ENCODE measurements around the gene PITX1.

PITX1 gene

DNA sequence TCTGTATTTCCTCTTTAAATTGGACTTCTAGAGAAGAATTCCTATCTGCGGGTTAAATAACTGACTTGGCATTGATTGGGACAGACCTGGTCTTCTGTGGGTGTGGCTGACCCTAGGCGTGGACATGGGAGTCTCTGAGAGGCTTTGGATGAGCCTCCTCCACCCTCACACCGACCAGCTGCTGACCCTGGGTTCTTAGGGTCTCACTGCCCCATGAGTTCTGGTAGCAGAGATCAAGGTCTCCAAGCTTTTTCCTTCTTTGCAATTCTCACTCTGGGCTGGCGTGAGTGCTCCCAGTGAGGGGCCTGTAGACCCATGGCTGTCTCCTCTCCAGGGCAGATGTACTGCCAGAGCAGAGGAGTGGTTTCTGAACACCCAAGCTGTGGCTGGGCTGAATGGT, 41.6 kb upstream of the PITX1 start:
- no peak for DNase-seq (ENCODE audit: low read depth)
- no peak overlapping the region for H3K4me3 ChIP-seq (ENCODE audit: low read depth, low read length)
- no peak for TF ChIP-seq CTCF (IDR thresholded peaks at IDR 0.05; ENCODE audit: insufficient read depth, low read depth, low read length, missing control alignments)

DNA sequence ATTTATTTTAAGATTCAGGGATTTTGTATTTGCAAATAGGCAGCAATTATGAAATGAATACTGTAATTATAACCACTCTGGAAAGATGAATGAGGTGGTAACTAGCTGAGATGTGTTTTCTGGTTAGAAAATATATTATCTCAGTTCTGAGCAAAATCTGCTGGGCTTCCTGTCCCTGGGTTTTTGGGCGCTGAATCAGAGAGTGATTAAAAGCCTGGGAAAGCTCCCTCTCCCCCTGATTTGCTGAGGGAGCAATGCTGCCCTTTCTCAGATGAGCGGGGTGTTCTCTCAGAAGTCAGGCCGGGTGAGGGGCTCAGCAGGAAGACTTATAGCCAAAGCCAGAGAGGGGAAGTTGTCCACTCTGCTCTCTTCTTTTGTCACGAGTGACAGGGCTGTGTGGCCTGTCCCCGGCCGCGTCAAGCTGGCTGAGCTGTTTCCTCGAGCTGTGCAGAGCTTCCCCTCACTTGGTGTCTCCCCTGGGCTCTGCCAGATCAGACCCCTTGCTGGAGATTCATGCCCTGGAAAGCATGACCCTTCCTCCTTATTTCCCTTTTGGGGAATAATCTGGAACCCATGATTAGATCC, 39.8 kb upstream of the PITX1 start:
- no peak for DNase-seq (ENCODE audit: low read depth)
- no peak for TF ChIP-seq CTCF (IDR thresholded peaks at IDR 0.05; ENCODE audit: insufficient read depth, low read depth, low read length, missing control alignments)
- H3K4me3 ChIP-seq (ENCODE audit: low read depth, low read length), result no peak overlapping the region

DNA sequence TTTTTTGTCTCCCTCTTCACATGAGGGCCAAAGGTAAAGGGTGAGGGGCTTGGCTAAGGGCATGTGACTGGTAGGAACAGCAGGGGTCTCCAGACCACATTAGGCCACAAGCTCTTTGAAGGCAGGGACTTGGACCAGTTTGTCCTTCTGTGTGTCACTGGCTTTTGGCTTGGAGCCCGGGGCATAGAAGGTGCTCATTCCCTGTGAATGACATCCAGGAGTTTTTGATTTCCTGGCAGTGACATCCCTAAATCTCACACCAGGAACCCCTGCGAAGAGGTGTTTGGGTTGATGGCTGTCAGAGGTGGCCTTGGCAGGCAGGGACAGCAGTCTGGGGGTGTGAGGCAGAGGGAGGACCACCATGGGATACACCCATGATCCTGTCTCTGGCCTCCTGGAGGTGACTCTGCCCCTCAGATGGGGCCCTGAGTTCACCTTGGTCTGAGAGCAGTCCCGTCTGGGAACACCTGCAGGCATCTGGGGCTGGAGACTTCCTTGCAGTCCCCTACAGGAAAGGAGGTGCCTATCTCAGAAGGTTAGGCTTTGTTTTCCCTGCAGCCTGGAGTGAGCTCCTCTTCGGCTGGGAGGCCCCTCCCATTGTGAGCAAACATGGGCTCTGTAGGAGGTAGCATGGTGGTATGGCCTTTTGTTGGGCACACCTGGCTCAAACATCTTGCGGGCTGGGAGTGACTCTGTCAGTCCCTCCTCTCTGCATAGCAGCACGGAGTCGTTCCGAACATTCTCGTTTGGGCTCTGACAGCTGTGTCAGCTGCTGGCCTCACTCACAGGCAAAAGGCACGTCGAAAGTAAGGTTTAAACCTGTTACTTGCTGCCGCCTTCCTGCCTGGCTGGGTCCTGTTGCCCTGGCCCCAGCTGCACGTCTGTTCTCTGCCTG, 38.6 kb upstream of the PITX1 start:
- no peak for TF ChIP-seq CTCF (IDR thresholded peaks at IDR 0.05; ENCODE audit: insufficient read depth, low read depth, low read length, missing control alignments)
- DNase-seq (ENCODE audit: low read depth), result no peak
- no peak overlapping the region for H3K4me3 ChIP-seq (ENCODE audit: low read depth, low read length)

DNA sequence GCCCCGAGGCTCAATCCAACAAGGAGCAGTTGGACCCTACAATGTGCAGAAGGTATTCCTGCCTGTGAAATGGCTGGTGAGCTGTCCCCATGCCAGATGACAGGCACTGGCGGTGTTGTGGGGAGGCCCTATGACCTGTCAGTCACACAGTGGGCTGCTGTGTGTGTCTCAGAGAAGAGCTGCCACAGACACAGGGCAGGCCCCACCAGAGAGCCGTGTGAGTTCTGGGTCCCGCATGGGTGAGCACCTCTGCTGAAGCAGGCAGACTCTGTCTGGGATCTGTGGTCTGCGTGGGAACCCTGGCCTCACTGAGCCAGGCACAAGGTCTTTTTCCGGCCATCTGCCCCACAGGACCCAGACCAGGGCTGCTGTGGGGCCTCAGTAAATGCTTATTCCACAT, 37.3 kb upstream of the PITX1 start:
- TF ChIP-seq CTCF (IDR thresholded peaks at IDR 0.05; ENCODE audit: insufficient read depth, low read depth, low read length, missing control alignments), result no peak
- DNase-seq (ENCODE audit: low read depth), result no peak

GRCh38 chr5:135069895-135070657, 36.0 kb upstream of the PITX1 start:
- H3K4me3 ChIP-seq (ENCODE audit: low read depth, low read length), result no peak overlapping the region
- DNase-seq (ENCODE audit: low read depth), result no peak
- TF ChIP-seq CTCF (IDR thresholded peaks at IDR 0.05; ENCODE audit: insufficient read depth, low read depth, low read length, missing control alignments), result no peak

More for the DNA sequence above, 37.3 kb upstream of the PITX1 start:
- H3K4me3 ChIP-seq (ENCODE audit: low read depth, low read length), result no peak overlapping the region

DNA sequence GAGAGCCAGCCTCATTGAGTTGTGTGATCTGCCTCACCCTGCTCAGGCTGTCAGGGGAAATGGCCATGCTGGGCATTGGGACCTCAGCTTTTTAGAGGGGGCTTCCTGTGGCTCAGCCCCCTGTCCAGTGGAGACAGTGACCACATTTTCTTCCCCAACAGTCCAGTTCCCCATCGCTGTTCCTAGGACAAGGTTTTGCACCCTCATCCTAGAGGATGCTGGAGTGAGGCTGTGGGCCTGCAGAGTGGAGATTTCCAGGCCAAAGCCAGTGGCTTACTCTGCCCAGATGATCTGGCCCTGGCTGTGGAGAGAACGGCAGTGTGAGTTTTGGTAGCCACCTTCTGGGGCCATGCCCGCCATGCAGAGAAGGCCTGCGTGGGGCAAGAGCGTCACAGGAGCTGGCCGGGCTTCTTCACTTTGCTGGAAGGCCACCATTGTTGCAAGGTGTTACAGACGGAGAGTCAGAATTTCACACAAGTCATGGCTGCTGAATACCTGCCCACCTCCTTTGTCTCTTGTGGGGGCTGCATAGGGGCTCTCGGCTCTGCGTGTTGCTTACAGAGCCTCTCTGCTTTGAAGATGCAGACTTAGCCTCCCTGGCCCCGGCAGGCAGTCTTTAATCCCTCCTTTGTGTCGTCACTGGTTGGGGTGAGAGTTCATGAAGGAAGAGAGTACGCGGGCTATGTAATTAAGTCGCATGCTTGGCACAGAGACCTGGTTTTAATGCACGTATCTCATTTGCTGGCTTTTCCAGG, 35.2 kb upstream of the PITX1 start:
- no peak for DNase-seq (ENCODE audit: low read depth)
- TF ChIP-seq CTCF (IDR thresholded peaks at IDR 0.05; ENCODE audit: insufficient read depth, low read depth, low read length, missing control alignments), result no peak
- no peak overlapping the region for H3K4me3 ChIP-seq (ENCODE audit: low read depth, low read length)
